Mesenchymal stem cell (in vitro differentiated cells and primary cell): ENCODE measurements around the gene XPR1.

Experiments
- DNase-seq: peaks from one replicate; pipeline ENCODE4 v3.0.0-alpha.2; 2013
- H2AFZ ChIP-seq: one replicate; pipeline ENCODE4 v1.6.1; 2013; ENCODE audit warnings: low read depth, mild to moderate bottlenecking, control low read depth, inconsistent platforms, low read length, moderate library complexity
- H2AK5ac ChIP-seq: 2 replicates; pipeline ENCODE4 v1.6.1; 2013; ENCODE audit warnings: low read length, moderate library complexity, mild to moderate bottlenecking, inconsistent platforms; ENCODE audit not compliant: severe bottlenecking
- H2BK120ac ChIP-seq: one replicate; pipeline ENCODE4 v1.6.1; 2013; ENCODE audit warnings: low read depth, mild to moderate bottlenecking, inconsistent platforms, low read length, moderate library complexity
- H2BK12ac ChIP-seq, 2 experiments: one replicate each; pipeline ENCODE4 v1.6.1; 2013; ENCODE audit warnings: inconsistent platforms in 2 of 2, low read length in 2 of 2, mild to moderate bottlenecking in 2 of 2, moderate library complexity in 2 of 2, control low read depth in 1 of 2
- H2BK15ac ChIP-seq: one replicate; pipeline ENCODE4 v1.6.1; 2013; ENCODE audit warnings: mild to moderate bottlenecking, low read depth, inconsistent platforms; ENCODE audit not compliant: poor library complexity, severe bottlenecking
- H2BK5ac ChIP-seq: 2 replicates; pipeline ENCODE4 v1.6.1; 2013; ENCODE audit warnings: low read depth, mild to moderate bottlenecking, low read length, control low read depth, inconsistent platforms; ENCODE audit not compliant: poor library complexity, severe bottlenecking
- H3K14ac ChIP-seq, 2 experiments: one replicate each; pipeline ENCODE4 v1.6.1; 2013; ENCODE audit warnings: inconsistent platforms in 2 of 2, low read length in 2 of 2, control low read depth in 1 of 2, mild to moderate bottlenecking in 1 of 2, moderate library complexity in 1 of 2
- H3K18ac ChIP-seq, 2 experiments: one replicate each; pipeline ENCODE4 v1.6.1; 2013; ENCODE audit warnings: inconsistent platforms in 2 of 2, low read length in 2 of 2, control low read depth in 1 of 2, low read depth in 1 of 2, mild to moderate bottlenecking in 1 of 2
- H3K23ac ChIP-seq, 2 experiments: one replicate each; pipeline ENCODE4 v1.6.1; 2013; ENCODE audit warnings: inconsistent platforms in 2 of 2, low read length in 2 of 2, mild to moderate bottlenecking in 2 of 2, moderate library complexity in 2 of 2, control low read depth in 1 of 2
- H3K27ac ChIP-seq: 2 replicates; pipeline ENCODE4 v1.5.1; 2013; ENCODE audit warnings: mild to moderate bottlenecking, moderate library complexity, low read length, control low read depth, inconsistent platforms; ENCODE audit not compliant: poor library complexity, severe bottlenecking
- H3K27me3 ChIP-seq, 2 experiments: 2 replicates each; pipeline versions ENCODE4 v1.6.1 to v1.7.0; 2013; ENCODE audit warnings: low read length in 2 of 2, mild to moderate bottlenecking in 2 of 2, moderate library complexity in 2 of 2, control low read depth in 1 of 2, inconsistent platforms in 1 of 2; ENCODE audit not compliant: control insufficient read depth in 1 of 2, insufficient read depth in 1 of 2
- H3K36me3 ChIP-seq, 2 experiments: 2 replicates each; pipeline versions ENCODE4 v1.6.1 to v1.7.0; 2013; ENCODE audit warnings: low read length in 2 of 2, control low read depth in 1 of 2, inconsistent platforms in 1 of 2, low read depth in 1 of 2, mild to moderate bottlenecking in 1 of 2; ENCODE audit not compliant: insufficient read depth in 2 of 2, control insufficient read depth in 1 of 2
- H3K4ac ChIP-seq, 2 experiments: one replicate each; pipeline ENCODE4 v1.6.1; 2013; ENCODE audit warnings: inconsistent platforms in 2 of 2, low read length in 2 of 2, mild to moderate bottlenecking in 2 of 2, moderate library complexity in 2 of 2, control low read depth in 1 of 2, low read depth in 1 of 2
- H3K4me1 ChIP-seq: 2 replicates; pipeline ENCODE4 v1.6.1; 2013; ENCODE audit warnings: low read depth, low read length, control low read depth; ENCODE audit not compliant: control insufficient read depth, insufficient read depth
- H3K4me2 ChIP-seq: 2 replicates; pipeline ENCODE4 v1.6.1; 2013; ENCODE audit warnings: low read length, mild to moderate bottlenecking, inconsistent platforms; ENCODE audit not compliant: poor library complexity, severe bottlenecking
- H3K4me3 ChIP-seq, 2 experiments: 2 replicates each; pipeline versions ENCODE4 v1.5.1 to v1.7.0; 2013; ENCODE audit warnings: low read length in 2 of 2, mild to moderate bottlenecking in 2 of 2, control low read depth in 1 of 2, low read depth in 1 of 2; ENCODE audit not compliant: insufficient read depth in 1 of 2
- H3K79me1 ChIP-seq: replicated peaks from 2 replicates; pipeline ENCODE4 v1.6.1; 2013; ENCODE audit warnings: mild to moderate bottlenecking, control low read depth, low read length, inconsistent platforms; ENCODE audit not compliant: poor library complexity, severe bottlenecking
- H3K9ac ChIP-seq: 2 replicates; pipeline ENCODE4 v1.7.0; 2013; ENCODE audit warnings: mild to moderate bottlenecking, low read length, moderate library complexity
- H3K9me3 ChIP-seq: 2 replicates; pipeline ENCODE4 v1.7.0; 2013; ENCODE audit warnings: mild to moderate bottlenecking, low read length; ENCODE audit not compliant: control insufficient read depth
- H4K8ac ChIP-seq: one replicate; pipeline ENCODE4 v1.6.1; 2013; ENCODE audit warnings: inconsistent platforms, mild to moderate bottlenecking, low read length, moderate library complexity
- H4K91ac ChIP-seq: one replicate; pipeline ENCODE4 v1.6.1; 2013; ENCODE audit warnings: mild to moderate bottlenecking, low read length, inconsistent platforms
- WGBS: methylation state at CpG from one replicate; pipeline ENCODE4 v1.1.7; 2013; ENCODE audit warnings: mixed read lengths; 5-methylcytosine and 5-hydroxymethylcytosine counted together

Gene XPR1

DNA sequence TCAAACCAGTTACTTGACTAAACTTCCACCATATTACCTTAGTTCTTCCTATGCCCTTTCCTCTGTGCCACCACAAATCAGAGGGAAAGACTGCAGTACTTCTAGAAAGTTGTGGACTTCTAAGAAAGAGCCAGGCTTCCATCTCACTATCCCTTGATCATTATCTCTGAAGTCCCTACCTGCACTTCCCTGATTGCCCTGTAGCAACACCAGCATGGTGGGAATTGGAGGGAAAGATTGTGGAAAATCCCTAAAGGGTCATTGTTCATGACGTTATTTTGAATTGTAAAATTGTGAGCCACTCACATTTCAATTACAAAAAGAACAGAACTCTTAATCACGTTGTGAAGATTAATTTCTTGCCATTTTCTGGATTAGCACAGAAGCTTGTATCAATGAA is 257.5 kb downstream of the XPR1 start:
- Histone ChIP-seq H4K8ac (no peak overlapping the region), H3K4me1 (no peaks in the 10 kb centered on the region), H3K36me3 (peaks cover 0 to 16% of the 10 kb centered on the region in 2 experiments), H3K4me2 (no peak overlapping the region), H2BK15ac (no peak overlapping the region), H3K23ac (no peak overlapping the region), H2BK12ac (no peak overlapping the region), H3K79me1 (no peaks in the 10 kb centered on the region), H3K27ac (no peak overlapping the region), H3K14ac (no peak overlapping the region), H3K9ac (no peak overlapping the region), H2BK120ac (no peak overlapping the region), H3K18ac (no peak overlapping the region), H2AFZ (no peak overlapping the region), H3K4me3 (no peak overlapping the region), H2AK5ac (no peak overlapping the region), H3K4ac (no peak overlapping the region), H3K9me3 (no peaks in the 10 kb centered on the region), H3K27me3 (no peaks in the 10 kb centered on the region), H4K91ac (no peak overlapping the region), H2BK5ac (no peak overlapping the region)
- no CpG with 5 or more reads among the region's 2 CpGs for WGBS
- DNase-seq: no peak

DNA sequence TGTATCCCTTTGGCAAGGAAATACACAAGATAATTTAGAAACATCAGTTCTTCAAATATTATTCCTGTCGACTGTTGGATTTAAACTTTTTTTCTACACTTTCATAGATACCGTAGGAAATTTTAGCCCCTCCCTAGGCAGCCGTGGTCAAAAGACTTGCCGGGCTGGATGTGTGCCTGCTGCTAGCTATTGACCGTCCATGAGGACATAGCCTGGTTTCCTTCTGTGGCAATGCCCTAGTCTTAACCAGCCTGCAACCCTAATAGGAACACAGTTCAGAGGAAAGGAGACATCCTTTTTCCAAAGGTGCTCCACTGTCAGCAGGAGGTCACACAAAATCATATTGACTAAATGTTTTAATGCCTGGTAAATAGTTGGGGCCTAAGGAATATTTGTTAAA is 260.4 kb downstream of the XPR1 start:
- no peak overlapping the region for H4K8ac ChIP-seq
- no peak overlapping the region for H2AFZ ChIP-seq
- no peak overlapping the region for H2BK120ac ChIP-seq
- no peak overlapping the region for H3K18ac ChIP-seq
- DNase-seq: no peak
- H3K4me1 ChIP-seq: no peaks in the 10 kb centered on the region
- H3K23ac ChIP-seq: no peak overlapping the region
- H2BK12ac ChIP-seq: no peak overlapping the region
- no peak overlapping the region for H2BK5ac ChIP-seq
- WGBS: 97% methylated on average over 5 of the region's 5 CpGs
- H3K9ac ChIP-seq: no peak overlapping the region
- H3K4me2 ChIP-seq: no peak overlapping the region
- H3K9me3 ChIP-seq: no peaks in the 10 kb centered on the region
- no peak overlapping the region for H3K14ac ChIP-seq
- H3K27ac ChIP-seq: no peak overlapping the region
- no peak overlapping the region for H2BK15ac ChIP-seq
- no peak overlapping the region for H3K4me3 ChIP-seq
- no peaks in the 10 kb centered on the region for H3K27me3 ChIP-seq
- no peaks in the 10 kb centered on the region for H3K79me1 ChIP-seq
- no peak overlapping the region for H4K91ac ChIP-seq
- no peak overlapping the region for H2AK5ac ChIP-seq
- peaks cover 0 to 14% of the 10 kb centered on the region in 2 experiments for H3K36me3 ChIP-seq
- H3K4ac ChIP-seq: no peak overlapping the region

DNA sequence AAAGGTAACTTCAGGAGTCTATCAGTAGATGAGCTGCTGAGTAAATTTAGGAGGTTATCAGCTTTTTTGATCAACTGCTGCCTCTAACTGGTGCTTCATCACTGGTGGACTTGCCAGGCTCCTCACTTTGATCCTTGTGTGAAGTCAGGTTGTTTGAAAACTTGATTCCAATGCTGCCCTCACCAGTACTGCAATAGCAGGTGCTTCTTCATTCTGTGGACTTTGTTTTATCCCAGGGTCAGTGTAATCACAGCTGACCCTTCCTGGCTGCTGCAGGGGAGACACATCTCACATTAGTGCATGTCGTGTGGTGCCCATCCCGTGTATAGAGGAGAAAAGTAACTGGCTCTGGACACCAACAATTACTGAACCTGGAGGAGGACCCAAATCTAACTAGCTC is 260.9 kb downstream of the XPR1 start:
- H3K18ac ChIP-seq: no peak overlapping the region
- no peak overlapping the region for H3K14ac ChIP-seq
- no peak overlapping the region for H2AFZ ChIP-seq
- no peak overlapping the region for H2BK12ac ChIP-seq
- no peak overlapping the region for H3K23ac ChIP-seq
- no peaks in the 10 kb centered on the region for H3K4me1 ChIP-seq
- no peak overlapping the region for H3K4me3 ChIP-seq
- H2AK5ac ChIP-seq: no peak overlapping the region
- WGBS: no CpG with 5 or more reads among the region's 2 CpGs
- no peak overlapping the region for H2BK120ac ChIP-seq
- no peak overlapping the region for H3K9ac ChIP-seq
- no peaks in the 10 kb centered on the region for H3K27me3 ChIP-seq
- H3K4me2 ChIP-seq: no peak overlapping the region
- H3K27ac ChIP-seq: no peak overlapping the region
- no peak for DNase-seq
- H3K4ac ChIP-seq: no peak overlapping the region
- no peak overlapping the region for H2BK15ac ChIP-seq
- H3K9me3 ChIP-seq: no peaks in the 10 kb centered on the region
- H3K36me3 ChIP-seq: peaks cover 0 to 13% of the 10 kb centered on the region in 2 experiments
- H4K91ac ChIP-seq: no peak overlapping the region
- H4K8ac ChIP-seq: no peak overlapping the region
- no peak overlapping the region for H2BK5ac ChIP-seq
- no peaks in the 10 kb centered on the region for H3K79me1 ChIP-seq

DNA sequence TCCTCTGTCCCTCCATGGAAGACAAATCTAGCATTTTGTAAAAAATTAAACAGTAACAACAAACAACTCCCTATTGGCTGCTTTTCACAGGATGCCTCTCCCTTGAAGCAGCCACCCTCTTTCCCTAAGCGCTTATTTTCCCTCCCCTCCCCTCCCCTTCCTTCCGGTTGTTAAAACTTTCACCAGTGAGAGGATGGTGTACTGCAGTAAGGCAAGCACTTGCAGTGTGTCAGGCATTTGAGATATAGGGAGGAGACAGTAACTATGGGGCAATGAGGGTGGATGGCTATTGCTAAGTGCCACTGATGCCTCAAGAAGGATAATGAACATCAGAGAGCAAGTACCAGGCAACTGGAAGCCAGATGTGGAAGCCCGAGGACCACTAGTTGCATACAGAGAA is 261.8 kb downstream of the XPR1 start:
- Histone ChIP-seq H2BK5ac (no peak overlapping the region), H3K23ac (no peak overlapping the region), H2AFZ (no peak overlapping the region), H3K9me3 (no peaks in the 10 kb centered on the region), H3K4ac (no peak overlapping the region), H3K4me2 (no peak overlapping the region), H3K36me3 (peaks cover 0 to 8% of the 10 kb centered on the region in 2 experiments), H3K27ac (no peak overlapping the region), H4K8ac (no peak overlapping the region), H3K18ac (no peak overlapping the region), H2BK15ac (no peak overlapping the region), H3K79me1 (no peaks in the 10 kb centered on the region), H4K91ac (no peak overlapping the region), H2BK12ac (no peak overlapping the region), H2BK120ac (no peak overlapping the region), H3K4me3 (no peak overlapping the region), H2AK5ac (no peak overlapping the region), H3K14ac (no peak overlapping the region), H3K9ac (no peak overlapping the region), H3K4me1 (no peaks in the 10 kb centered on the region), H3K27me3 (no peaks in the 10 kb centered on the region)
- WGBS: 98% methylated on average over 2 of the region's 3 CpGs
- DNase-seq: no peak
